Ectodermal cell (in vitro differentiated cells): Measurements from ENCODE around the gene PARVA.

Experiments used
- H3K27ac ChIP-seq: 2 replicates; pipeline ENCODE4 v1.7.0; 2013; ENCODE audit warnings: mild to moderate bottlenecking, low read depth, low read length; ENCODE audit not compliant: insufficient read depth, poor library complexity, severe bottlenecking
- H3K27me3 ChIP-seq: 2 replicates; pipeline ENCODE4 v1.7.0; 2013; ENCODE audit warnings: mild to moderate bottlenecking, low read length; ENCODE audit not compliant: insufficient read depth, control insufficient read depth, poor library complexity, severe bottlenecking
- H3K36me3 ChIP-seq: one replicate; pipeline ENCODE4 v1.7.0; 2013; ENCODE audit warnings: low read length; ENCODE audit not compliant: control insufficient read depth, insufficient read depth
- H3K4me1 ChIP-seq: one replicate; pipeline ENCODE4 v1.7.0; 2013; ENCODE audit warnings: low read length; ENCODE audit not compliant: control insufficient read depth, insufficient read depth
- H3K4me3 ChIP-seq: 2 replicates; pipeline ENCODE4 v1.7.0; 2013; ENCODE audit warnings: low read depth, low read length, control low read depth; ENCODE audit not compliant: insufficient read depth
- H3K9me3 ChIP-seq: 2 replicates; pipeline ENCODE4 v1.7.0; 2013; ENCODE audit warnings: mild to moderate bottlenecking, low read length, moderate library complexity; ENCODE audit not compliant: control insufficient read depth
- WGBS, 2 experiments: methylation state at CpG; one replicate each; pipeline ENCODE4 v1.1.7; 2013; ENCODE audit warnings: missing lambda C conversion rate in 2 of 2; 5-methylcytosine and 5-hydroxymethylcytosine counted together

The PARVA gene

GRCh38 chr11:12544986-12545775 lies 167.8 kb downstream of the PARVA start:
- peaks cover 5% of the 10 kb centered on the region for H3K4me1 ChIP-seq
- no peaks in the 10 kb centered on the region for H3K27me3 ChIP-seq
- H3K27ac ChIP-seq, result no peak overlapping the region
- no peaks in the 10 kb centered on the region for H3K9me3 ChIP-seq
- H3K36me3 ChIP-seq, result no peaks in the 10 kb centered on the region
- H3K4me3 ChIP-seq, result no peak overlapping the region
- 94 to 95% methylated on average over 13 of the region's 13 CpGs for WGBS, 2 experiments

- Histone ChIP-seq H3K27ac (no peak overlapping the region), H3K4me3 (no peak overlapping the region), H3K9me3 (no peaks in the 10 kb centered on the region), H3K27me3 (no peaks in the 10 kb centered on the region), H3K36me3 (no peaks in the 10 kb centered on the region), H3K4me1 (no peaks in the 10 kb centered on the region)
- 92 to 96% methylated on average over 8 of the region's 8 CpGs for WGBS, 2 experiments
Measured at GRCh38 chr11:12546122-12546521, 168.8 kb downstream of the PARVA start.

- H3K27ac ChIP-seq, result no peak overlapping the region
- H3K9me3 ChIP-seq, result no peaks in the 10 kb centered on the region
- no peak overlapping the region for H3K4me3 ChIP-seq
- 90 to 95% methylated on average over 5 of the region's 5 CpGs for WGBS, 2 experiments
- H3K4me1 ChIP-seq, result no peaks in the 10 kb centered on the region
- no peaks in the 10 kb centered on the region for H3K27me3 ChIP-seq
- H3K36me3 ChIP-seq, result no peaks in the 10 kb centered on the region
Measured at GRCh38 chr11:12546660-12547059, 169.3 kb downstream of the PARVA start.

- Histone ChIP-seq H3K27me3 (no peaks in the 10 kb centered on the region), H3K9me3 (no peaks in the 10 kb centered on the region), H3K4me3 (no peak overlapping the region), H3K4me1 (no peaks in the 10 kb centered on the region), H3K27ac (no peak overlapping the region), H3K36me3 (no peaks in the 10 kb centered on the region)
- 91 to 96% methylated on average over 5 of the region's 5 CpGs for WGBS, 2 experiments
Measured at GRCh38 chr11:12547953-12548650, 170.7 kb downstream of the PARVA start.

GRCh38 chr11:12552692-12553091 lies 175.3 kb downstream of the PARVA start:
- H3K4me3 ChIP-seq, result no peak overlapping the region
- no peak overlapping the region for H3K27ac ChIP-seq
- no peaks in the 10 kb centered on the region for H3K27me3 ChIP-seq
- H3K9me3 ChIP-seq, result no peaks in the 10 kb centered on the region
- no peaks in the 10 kb centered on the region for H3K4me1 ChIP-seq
- no peaks in the 10 kb centered on the region for H3K36me3 ChIP-seq
- 96% methylated on average over 4 of the region's 4 CpGs for WGBS, 2 experiments

- 0% methylated on average over 1 of the region's 1 CpG for WGBS, 2 experiments
- Histone ChIP-seq H3K4me3 (no peak overlapping the region), H3K27me3 (no peaks in the 10 kb centered on the region), H3K9me3 (no peaks in the 10 kb centered on the region), H3K4me1 (no peaks in the 10 kb centered on the region), H3K27ac (no peak overlapping the region), H3K36me3 (no peaks in the 10 kb centered on the region)
Measured at GRCh38 chr11:12554122-12554521, 176.8 kb downstream of the PARVA start.

- Histone ChIP-seq H3K4me1 (no peaks in the 10 kb centered on the region), H3K36me3 (no peaks in the 10 kb centered on the region), H3K4me3 (no peak overlapping the region), H3K27ac (no peak overlapping the region), H3K27me3 (no peaks in the 10 kb centered on the region), H3K9me3 (no peaks in the 10 kb centered on the region)
- WGBS, 2 experiments, result 54 to 61% methylated on average over 3 of the region's 3 CpGs
Measured at GRCh38 chr11:12556155-12556554, 178.8 kb downstream of the PARVA start.

GRCh38 chr11:12556788-12557384 lies 179.5 kb downstream of the PARVA start:
- H3K27me3 ChIP-seq, result no peaks in the 10 kb centered on the region
- H3K9me3 ChIP-seq, result no peaks in the 10 kb centered on the region
- 40 to 43% methylated on average over 6 of the region's 6 CpGs for WGBS, 2 experiments
- H3K36me3 ChIP-seq, result no peaks in the 10 kb centered on the region
- no peaks in the 10 kb centered on the region for H3K4me1 ChIP-seq
- no peak overlapping the region for H3K27ac ChIP-seq
- H3K4me3 ChIP-seq, result no peak overlapping the region

- 90 to 95% methylated on average over 3 of the region's 3 CpGs for WGBS, 2 experiments
- Histone ChIP-seq H3K4me1 (no peaks in the 10 kb centered on the region), H3K27me3 (no peaks in the 10 kb centered on the region), H3K36me3 (no peaks in the 10 kb centered on the region), H3K4me3 (no peak overlapping the region), H3K9me3 (no peaks in the 10 kb centered on the region), H3K27ac (no peak overlapping the region)
Measured at GRCh38 chr11:12559011-12559410, 181.6 kb downstream of the PARVA start.

- no peaks in the 10 kb centered on the region for H3K4me1 ChIP-seq
- H3K36me3 ChIP-seq, result no peaks in the 10 kb centered on the region
- no peak overlapping the region for H3K4me3 ChIP-seq
- H3K27me3 ChIP-seq, result no peaks in the 10 kb centered on the region
- no peaks in the 10 kb centered on the region for H3K9me3 ChIP-seq
- WGBS, 2 experiments, result 92 to 93% methylated on average over 3 of the region's 3 CpGs
- no peak overlapping the region for H3K27ac ChIP-seq
Measured at GRCh38 chr11:12560362-12560761, 183.0 kb downstream of the PARVA start.
